Colonic mucosa (tissue), 4 donors: ENCODE data around the gene NOSTRIN. TPM values are rescaled to one million over a fixed set of nuclear protein-coding genes. Genes with fewer than 3 reads are reported as not detected.

ENCODE experiments used
- DNase-seq: peaks from one replicate; pipeline ENCODE4 v3.0.0-alpha.2; 2020
- H3K27ac ChIP-seq: fragments of 200-600 bp; one replicate; pipeline ENCODE4 v1.8.0; 2021
- H3K27me3 ChIP-seq: fragments of 200-600 bp; one replicate; pipeline ENCODE4 v1.8.0; 2021
- H3K36me3 ChIP-seq: fragments of 200-600 bp; one replicate; pipeline ENCODE4 v1.8.0; 2021
- H3K4me1 ChIP-seq: fragments of 200-600 bp; one replicate; pipeline ENCODE4 v1.8.0; 2021; ENCODE audit warnings: mild to moderate bottlenecking
- H3K4me3 ChIP-seq: fragments of 200-600 bp; one replicate; pipeline ENCODE4 v1.8.0; 2021
- H3K9ac ChIP-seq, 2 donors: one replicate each; pipeline ENCODE4 v1.7.0; 2013; ENCODE audit warnings: control low read depth in 2 of 2, low read depth in 2 of 2, low read length in 2 of 2
- H3K9me3 ChIP-seq: fragments of 200-600 bp; one replicate; pipeline ENCODE4 v1.8.0; 2021
- intact Hi-C: fragments of 100-400 bp; cut with DNase I; formaldehyde crosslinking; loops from one replicate; pipeline ENCODE4 v1.14.1; 2022
- total RNA-seq, 2 donors: library from RNA; stranded (reverse); fragmentation: NEBNext Ultra II Directional in 1 of 2; extraction: Animal tissue kit (Norgen Biotek cat#: 25700) in 1 of 2; gene quantifications; one replicate each; pipeline ENCODE4 v1.2.1, GENCODE V29; 2021
- TF ChIP-seq, protein P1 (sequence below): fragments of 200-600 bp; IDR thresholded peaks from one replicate; pipeline ENCODE4 v1.8.0; 2022; ENCODE audit warnings: antibody characterized with exemption, mild to moderate bottlenecking
- donor health status: healthy.
- donor health status: DM: no; HTN: no; CAD: no.
- donor health status: DM: no; HTN: no; CAD: no.

NOSTRIN gene
- total RNA-seq, 2 donors from 2014 or later = 29.0 to 37.2 TPM

DNA sequence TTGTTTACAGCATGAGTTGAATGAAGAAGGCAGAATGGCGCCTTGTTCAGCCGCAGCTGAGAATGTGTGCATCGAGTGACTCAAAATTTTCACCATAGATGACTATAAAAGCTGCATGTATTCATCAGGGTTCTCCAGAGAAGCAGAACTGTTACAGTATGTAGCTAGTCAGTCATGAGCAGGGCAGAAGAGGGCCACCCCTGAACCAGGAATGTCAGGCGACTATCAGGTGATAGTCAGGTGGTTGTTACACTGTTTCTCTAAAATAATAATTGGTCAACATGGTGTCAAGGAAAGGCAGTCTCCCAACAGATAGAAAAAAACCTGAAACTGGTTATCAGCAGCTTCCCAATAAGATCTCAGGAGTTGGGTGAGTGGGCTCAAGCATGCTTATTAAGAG lies 20.2 kb upstream of the NOSTRIN start:
- H3K27ac ChIP-seq = no peak overlapping the region
- TF ChIP-seq, protein P1, sequence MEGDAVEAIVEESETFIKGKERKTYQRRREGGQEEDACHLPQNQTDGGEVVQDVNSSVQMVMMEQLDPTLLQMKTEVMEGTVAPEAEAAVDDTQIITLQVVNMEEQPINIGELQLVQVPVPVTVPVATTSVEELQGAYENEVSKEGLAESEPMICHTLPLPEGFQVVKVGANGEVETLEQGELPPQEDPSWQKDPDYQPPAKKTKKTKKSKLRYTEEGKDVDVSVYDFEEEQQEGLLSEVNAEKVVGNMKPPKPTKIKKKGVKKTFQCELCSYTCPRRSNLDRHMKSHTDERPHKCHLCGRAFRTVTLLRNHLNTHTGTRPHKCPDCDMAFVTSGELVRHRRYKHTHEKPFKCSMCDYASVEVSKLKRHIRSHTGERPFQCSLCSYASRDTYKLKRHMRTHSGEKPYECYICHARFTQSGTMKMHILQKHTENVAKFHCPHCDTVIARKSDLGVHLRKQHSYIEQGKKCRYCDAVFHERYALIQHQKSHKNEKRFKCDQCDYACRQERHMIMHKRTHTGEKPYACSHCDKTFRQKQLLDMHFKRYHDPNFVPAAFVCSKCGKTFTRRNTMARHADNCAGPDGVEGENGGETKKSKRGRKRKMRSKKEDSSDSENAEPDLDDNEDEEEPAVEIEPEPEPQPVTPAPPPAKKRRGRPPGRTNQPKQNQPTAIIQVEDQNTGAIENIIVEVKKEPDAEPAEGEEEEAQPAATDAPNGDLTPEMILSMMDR = no peak
- intact Hi-C loops = no loop called here
- no peaks in the 10 kb centered on the region for H3K27me3 ChIP-seq
- H3K4me3 ChIP-seq = no peak overlapping the region
- DNase-seq = no peak
- H3K4me1 ChIP-seq = no peaks in the 10 kb centered on the region
- H3K9me3 ChIP-seq = no peaks in the 10 kb centered on the region
- no peaks in the 10 kb centered on the region for H3K36me3 ChIP-seq
- no peak overlapping the region for H3K9ac ChIP-seq

DNA sequence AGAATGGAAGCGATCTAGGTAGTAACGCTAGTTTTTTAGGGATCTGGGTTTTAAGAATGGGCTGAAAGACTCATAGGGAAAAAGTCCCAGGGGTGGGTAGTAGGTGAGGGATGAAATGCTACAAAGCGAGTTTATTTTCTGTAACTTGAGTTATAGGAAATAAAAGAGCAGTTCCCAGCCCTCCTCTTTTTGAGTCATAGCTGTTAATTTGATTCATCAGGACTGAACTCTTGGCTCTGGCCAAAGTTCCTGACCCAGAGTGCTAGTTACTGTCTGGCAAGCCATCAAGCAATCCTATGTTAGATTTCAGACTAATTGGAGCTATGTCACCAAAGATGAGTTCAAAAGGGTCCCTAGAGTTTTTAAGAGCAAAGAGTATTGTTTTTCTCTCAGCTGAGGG lies 17.4 kb upstream of the NOSTRIN start:
- H3K4me3 ChIP-seq = no peak overlapping the region
- no peak overlapping the region for H3K27ac ChIP-seq
- H3K9me3 ChIP-seq = no peaks in the 10 kb centered on the region
- no peak for DNase-seq
- H3K27me3 ChIP-seq = no peaks in the 10 kb centered on the region
- H3K9ac ChIP-seq = no peak overlapping the region
- no peaks in the 10 kb centered on the region for H3K36me3 ChIP-seq
- TF ChIP-seq, protein P1 = no peak
- H3K4me1 ChIP-seq = no peaks in the 10 kb centered on the region
- intact Hi-C loops = no loop called here

DNA sequence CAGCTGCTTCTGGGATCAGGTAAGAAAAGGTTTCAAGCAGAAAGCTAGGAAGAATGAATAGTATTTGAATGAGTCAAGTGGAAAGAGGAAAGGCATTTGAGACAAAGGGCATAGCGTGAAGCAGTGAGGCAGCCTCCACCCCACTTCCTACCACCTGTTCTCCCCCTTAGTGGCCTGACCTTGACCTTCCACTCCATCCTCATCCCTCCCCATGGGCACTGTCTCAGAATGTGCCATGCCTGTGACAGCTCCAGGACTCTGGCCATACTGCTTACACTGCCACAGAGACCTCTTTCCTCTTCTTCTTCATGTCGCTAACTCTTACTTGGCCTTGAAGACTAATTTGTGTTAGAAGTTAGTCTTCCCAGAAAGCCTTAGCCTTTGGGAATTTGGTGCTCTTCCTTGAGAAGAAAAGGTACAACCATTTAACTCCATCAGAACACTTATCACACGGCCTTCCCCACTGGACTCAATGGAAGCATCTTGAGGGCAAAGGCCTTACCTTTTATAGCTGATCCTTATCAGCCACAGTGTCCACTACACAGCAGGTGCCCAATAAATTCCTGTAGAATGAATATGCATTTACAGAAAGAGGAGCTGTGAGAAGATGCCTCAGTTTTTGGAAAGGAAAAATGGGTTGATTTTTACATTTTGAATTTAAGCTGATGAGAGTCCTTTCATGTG lies 15.2 kb upstream of the NOSTRIN start:
- Histone ChIP-seq H3K27me3 (no peaks in the 10 kb centered on the region), H3K4me1 (no peaks in the 10 kb centered on the region), H3K27ac (no peak overlapping the region), H3K9me3 (no peaks in the 10 kb centered on the region), H3K36me3 (no peaks in the 10 kb centered on the region), H3K4me3 (no peak overlapping the region), H3K9ac (no peak overlapping the region)
- TF ChIP-seq, protein P1 = no peak
- DNase-seq = no peak
- intact Hi-C loops = no loop called here

DNA sequence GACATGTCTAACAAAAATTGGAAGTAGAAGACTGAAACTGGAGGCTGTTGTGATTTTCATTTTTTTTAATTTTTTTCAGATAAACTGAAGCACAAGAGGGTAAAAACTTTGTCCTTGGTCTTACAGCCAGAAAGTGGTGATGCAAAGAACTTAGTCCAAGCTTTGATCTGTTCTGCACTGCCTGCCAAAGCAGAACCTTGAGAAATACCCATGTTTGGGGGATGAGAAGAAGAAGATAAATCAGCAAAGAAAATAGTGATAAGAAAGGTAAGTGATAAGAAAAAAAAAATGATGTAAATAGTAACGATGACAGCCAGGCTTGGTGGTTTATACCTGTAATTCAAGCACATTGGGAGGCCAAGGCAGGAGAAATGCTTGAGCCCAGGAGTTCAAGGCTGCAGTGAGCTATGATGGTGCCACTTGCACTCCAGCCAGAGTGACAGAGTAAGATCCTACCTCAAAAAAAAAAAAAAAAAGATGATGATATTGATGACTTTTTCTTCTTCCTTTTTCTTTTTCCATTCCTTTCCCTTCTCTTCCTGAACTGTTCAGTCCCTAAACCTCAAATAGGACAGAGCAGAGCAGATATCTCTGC lies 14.6 kb upstream of the NOSTRIN start:
- H3K4me1 ChIP-seq = no peaks in the 10 kb centered on the region
- H3K27ac ChIP-seq = no peak overlapping the region
- no peak overlapping the region for H3K4me3 ChIP-seq
- no peaks in the 10 kb centered on the region for H3K27me3 ChIP-seq
- TF ChIP-seq, protein P1 = no peak
- intact Hi-C loops = no loop called here
- no peaks in the 10 kb centered on the region for H3K36me3 ChIP-seq
- DNase-seq = no peak
- H3K9ac ChIP-seq = no peak overlapping the region
- no peaks in the 10 kb centered on the region for H3K9me3 ChIP-seq

DNA sequence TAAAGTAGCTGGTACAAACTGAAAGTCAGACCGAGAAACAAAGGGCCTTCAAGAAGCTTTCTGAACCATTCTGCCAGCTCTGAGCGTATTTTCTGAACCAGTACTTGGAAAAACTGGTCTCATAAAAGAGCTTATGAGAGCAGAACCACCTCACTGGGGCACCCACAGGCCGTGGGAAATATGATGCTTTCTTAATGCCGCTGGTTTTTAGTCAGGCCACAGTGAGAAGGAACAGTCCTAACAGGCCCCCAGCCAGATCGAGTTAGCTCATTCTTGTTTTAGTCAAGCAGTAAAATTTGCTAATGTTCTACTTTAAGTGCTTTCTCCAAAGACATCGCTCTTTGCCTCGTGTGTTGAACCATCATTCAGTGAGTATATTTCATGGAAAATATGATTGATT lies 12.7 kb upstream of the NOSTRIN start:
- no peak overlapping the region for H3K9ac ChIP-seq
- H3K27ac ChIP-seq = no peak overlapping the region
- DNase-seq = no peak
- no peaks in the 10 kb centered on the region for H3K27me3 ChIP-seq
- intact Hi-C loops = no loop called here
- no peak overlapping the region for H3K4me3 ChIP-seq
- no peaks in the 10 kb centered on the region for H3K9me3 ChIP-seq
- no peaks in the 10 kb centered on the region for H3K36me3 ChIP-seq
- no peaks in the 10 kb centered on the region for H3K4me1 ChIP-seq
- TF ChIP-seq, protein P1 = no peak
